Measurements from ENCODE around the gene IL22RA2. TPM values are rescaled to one million over a fixed set of nuclear protein-coding genes. Genes with fewer than 3 reads are reported as not detected.

The IL22RA2 gene
- total and polyA plus RNA-seq, 7 experiments from 2014 or later: not detected

GRCh38 chr6:137171824-137172733, 1.4 kb downstream of the IL22RA2 start:
- ChIA-PET POLR2A (no interaction called here), CTCF (interaction anchor here (0.6 kb wide), 1 partner anchor 525 kb away, joined by 3 read pairs; no protein-coding TSS in a partner anchor)
- H3K4me1 ChIP-seq (ENCODE audit: control insufficient read depth in 2 of 2, insufficient read depth in 2 of 2, low read length in 2 of 2): no peaks in the 10 kb centered on the region
- no peak for DNase-seq
- H3K27me3 Mint-ChIP-seq: peaks cover 0 to 12% (median 0%) of the 10 kb centered on the region in 5 donors
- peaks cover 0 to 21% (median 0%) of the 10 kb centered on the region in 7 donors for H3K4me1 Mint-ChIP-seq
- H3K4me3 ChIP-seq (ENCODE audit: low read length): no peak overlapping the region
- no peak overlapping the region for H3K27ac ChIP-seq (ENCODE audit: low read depth, low read length)
- H3K27ac Mint-ChIP-seq: no peak overlapping the region
- intact Hi-C loops (cut with micrococcal nuclease): no loop called here
- H3K36me3 Mint-ChIP-seq: peaks cover 0 to 14% (median 0%) of the 10 kb centered on the region in 5 donors
- ATAC-seq: no peak
- no peaks in the 10 kb centered on the region for H3K36me3 ChIP-seq (ENCODE audit: control insufficient read depth in 2 of 3, insufficient read depth in 3 of 3, low read length in 3 of 3)
- H3K4me3 Mint-ChIP-seq: no peak overlapping the region
- H3K27me3 ChIP-seq (ENCODE audit: control insufficient read depth in 2 of 2, insufficient read depth in 2 of 2, low read length in 2 of 2): no peaks in the 10 kb centered on the region
- H3K9me3 Mint-ChIP-seq: peaks cover 0 to 11% (median 0%) of the 10 kb centered on the region in 11 donors
- H3K9me3 ChIP-seq (ENCODE audit: control insufficient read depth in 2 of 3, low read length in 3 of 3): no peaks in the 10 kb centered on the region

DNA sequence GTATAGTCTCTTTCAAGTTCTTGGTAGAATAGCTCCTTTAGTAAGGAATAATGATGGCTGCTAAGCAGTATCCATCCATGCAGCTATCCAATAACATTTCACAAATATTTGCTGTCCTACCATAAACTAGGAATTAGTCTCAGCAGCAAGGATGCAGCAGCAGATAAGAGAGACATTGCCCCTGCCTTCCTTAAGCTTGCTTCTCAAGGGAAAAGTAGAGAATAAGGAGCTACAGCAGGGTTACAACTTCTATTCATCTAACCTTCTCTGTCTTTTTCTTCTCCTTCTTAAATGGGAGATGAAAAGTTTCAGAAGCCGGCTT, 2.4 kb downstream of the IL22RA2 start:
- Mint-ChIP-seq H3K4me3 (no peak overlapping the region), H3K9me3 (peaks cover 0 to 13% (median 0%) of the 10 kb centered on the region in 11 donors), H3K27ac (no peak overlapping the region), H3K36me3 (peaks cover 0 to 17% (median 0%) of the 10 kb centered on the region in 5 donors), H3K27me3 (peaks cover 0 to 11% (median 0%) of the 10 kb centered on the region in 5 donors), H3K4me1 (peaks cover 0 to 26% (median 4%) of the 10 kb centered on the region in 7 donors)
- Histone ChIP-seq H3K27me3 (ENCODE audit: control insufficient read depth in 2 of 2, insufficient read depth in 2 of 2, low read length in 2 of 2) (no peaks in the 10 kb centered on the region), H3K27ac (ENCODE audit: low read depth, low read length) (no peak overlapping the region), H3K9me3 (ENCODE audit: control insufficient read depth in 2 of 3, low read length in 3 of 3) (no peaks in the 10 kb centered on the region), H3K4me3 (ENCODE audit: low read length) (no peak overlapping the region), H3K36me3 (ENCODE audit: control insufficient read depth in 2 of 3, insufficient read depth in 3 of 3, low read length in 3 of 3) (no peaks in the 10 kb centered on the region), H3K4me1 (ENCODE audit: control insufficient read depth in 2 of 2, insufficient read depth in 2 of 2, low read length in 2 of 2) (peaks cover 0 to 4% of the 10 kb centered on the region in 2 donors)
- DNase-seq (no peak), ATAC-seq (no peak)
- CTCF ChIA-PET: no interaction called here
- intact Hi-C loops (cut with micrococcal nuclease): no loop called here
- POLR2A ChIA-PET: no interaction called here

GRCh38 chr6:137170266-137171052, 3.0 kb downstream of the IL22RA2 start:
- CTCF ChIA-PET: no interaction called here
- H3K36me3 Mint-ChIP-seq: peaks cover 0 to 19% (median 0%) of the 10 kb centered on the region in 5 donors
- no peak overlapping the region for H3K27ac Mint-ChIP-seq
- DNase-seq (no peak), ATAC-seq (no peak)
- H3K4me1 ChIP-seq (ENCODE audit: control insufficient read depth in 2 of 2, insufficient read depth in 2 of 2, low read length in 2 of 2): peaks cover 0 to 9% of the 10 kb centered on the region in 2 donors
- H3K4me1 Mint-ChIP-seq: peaks cover 2 to 32% (median 7%) of the 10 kb centered on the region in 7 donors
- POLR2A ChIA-PET: no interaction called here
- no peaks in the 10 kb centered on the region for H3K27me3 ChIP-seq (ENCODE audit: control insufficient read depth in 2 of 2, insufficient read depth in 2 of 2, low read length in 2 of 2)
- peaks cover 0 to 14% (median 0%) of the 10 kb centered on the region in 11 donors for H3K9me3 Mint-ChIP-seq
- H3K27me3 Mint-ChIP-seq: peaks cover 0 to 5% (median 0%) of the 10 kb centered on the region in 5 donors
- no peaks in the 10 kb centered on the region for H3K36me3 ChIP-seq (ENCODE audit: control insufficient read depth in 2 of 3, insufficient read depth in 3 of 3, low read length in 3 of 3)
- H3K4me3 ChIP-seq (ENCODE audit: low read length): no peak overlapping the region
- intact Hi-C loops (cut with micrococcal nuclease): no loop called here
- no peak overlapping the region for H3K4me3 Mint-ChIP-seq
- no peaks in the 10 kb centered on the region for H3K9me3 ChIP-seq (ENCODE audit: control insufficient read depth in 2 of 3, low read length in 3 of 3)
- H3K27ac ChIP-seq (ENCODE audit: low read depth, low read length): no peak overlapping the region

- peaks cover 12 to 52% (median 20%) of the 10 kb centered on the region in 7 donors for H3K4me1 Mint-ChIP-seq
- H3K4me3 Mint-ChIP-seq: no peak overlapping the region
- Histone ChIP-seq H3K4me1 (ENCODE audit: control insufficient read depth in 2 of 2, insufficient read depth in 2 of 2, low read length in 2 of 2) (peaks cover 0 to 19% of the 10 kb centered on the region in 2 donors), H3K27ac (ENCODE audit: low read depth, low read length) (no peak overlapping the region), H3K27me3 (ENCODE audit: control insufficient read depth in 2 of 2, insufficient read depth in 2 of 2, low read length in 2 of 2) (no peaks in the 10 kb centered on the region), H3K4me3 (ENCODE audit: low read length) (no peak overlapping the region), H3K36me3 (ENCODE audit: control insufficient read depth in 2 of 3, insufficient read depth in 3 of 3, low read length in 3 of 3) (no peaks in the 10 kb centered on the region), H3K9me3 (ENCODE audit: control insufficient read depth in 2 of 3, low read length in 3 of 3) (no peaks in the 10 kb centered on the region)
- peaks cover 0 to 37% (median 5%) of the 10 kb centered on the region in 5 donors for H3K36me3 Mint-ChIP-seq
- ATAC-seq (no peak), DNase-seq (no peak)
- H3K27me3 Mint-ChIP-seq: peaks cover 0 to 11% (median 5%) of the 10 kb centered on the region in 5 donors
- POLR2A ChIA-PET: interaction anchor here (0.6 kb wide), 1 partner anchor 1549 kb away, joined by 3 read pairs; no protein-coding TSS in a partner anchor
- no peak overlapping the region for H3K27ac Mint-ChIP-seq
- H3K9me3 Mint-ChIP-seq: peaks cover 0 to 26% (median 6%) of the 10 kb centered on the region in 11 donors
- intact Hi-C loops (cut with micrococcal nuclease): loop anchor here in 1 of 2 donors (5.0 kb wide), 1 partner anchor 136 kb away; no protein-coding TSS in a partner anchor
- CTCF ChIA-PET: no interaction called here
Observed at GRCh38 chr6:137167702-137168377, 5.6 kb downstream of the IL22RA2 start.

DNA sequence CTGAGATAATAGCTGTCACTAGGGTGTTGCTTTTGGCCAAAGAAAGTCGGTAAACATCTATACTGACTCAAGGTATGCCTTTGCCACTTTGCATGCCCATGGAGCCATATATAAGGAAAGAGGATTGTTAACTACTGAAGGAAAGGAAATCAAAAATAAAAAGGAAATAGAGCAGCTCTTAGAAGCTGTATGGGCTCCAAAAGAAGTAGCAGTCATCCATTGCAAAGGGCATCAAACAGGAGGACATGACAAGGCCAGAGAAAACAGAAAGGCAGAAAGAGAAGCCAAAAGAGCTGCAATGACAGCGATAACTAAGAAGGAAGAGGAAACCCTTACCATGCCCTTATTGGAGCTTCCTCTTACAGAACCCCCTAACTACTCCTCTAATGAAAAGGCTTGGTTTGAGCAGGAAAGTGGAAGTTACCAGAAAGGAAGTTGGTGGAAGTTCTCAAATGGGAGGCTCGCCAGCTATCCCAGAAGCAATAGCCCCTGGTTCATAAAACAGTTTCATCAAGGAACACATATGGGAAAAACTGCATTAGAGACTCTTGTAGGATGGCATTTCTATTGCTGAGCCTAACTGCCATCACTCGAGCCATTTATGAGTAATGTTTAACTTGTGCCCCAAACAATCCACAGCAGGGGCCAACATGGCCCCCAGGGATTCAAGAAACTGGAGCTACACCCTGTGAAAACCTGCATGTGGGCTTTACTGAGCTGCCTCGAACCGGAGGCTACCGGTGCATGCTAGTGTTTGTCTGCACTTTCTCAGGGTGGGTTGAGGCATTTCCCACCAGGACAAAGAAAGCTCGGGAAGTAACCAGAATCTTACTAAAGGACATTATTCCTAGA, 7.0 kb downstream of the IL22RA2 start:
- H3K9me3 ChIP-seq (ENCODE audit: control insufficient read depth in 2 of 3, low read length in 3 of 3): no peaks in the 10 kb centered on the region
- H3K4me3 ChIP-seq (ENCODE audit: low read length): no peak overlapping the region
- H3K36me3 ChIP-seq (ENCODE audit: control insufficient read depth in 2 of 3, insufficient read depth in 3 of 3, low read length in 3 of 3): no peaks in the 10 kb centered on the region
- H3K4me3 Mint-ChIP-seq: peak overlapping the region in 1 of 10 donors; percentile 5
- DNase-seq (no peak), ATAC-seq (peak; percentile 52)
- intact Hi-C loops (cut with micrococcal nuclease): loop anchor here in 1 of 2 donors (1.0 to 5.0 kb wide), 2 partner anchors 72 to 134 kb away; no protein-coding TSS in a partner anchor
- no peak overlapping the region for H3K27ac ChIP-seq (ENCODE audit: low read depth, low read length)
- peaks cover 12 to 53% (median 18%) of the 10 kb centered on the region in 7 donors for H3K4me1 Mint-ChIP-seq
- H3K27ac Mint-ChIP-seq: peak overlapping the region in 1 of 9 donors; percentile 4
- H3K9me3 Mint-ChIP-seq: peaks cover 0 to 29% (median 6%) of the 10 kb centered on the region in 11 donors
- POLR2A ChIA-PET: interaction anchor here (0.6 kb wide), 1 partner anchor 236 kb away, joined by 4 read pairs; no protein-coding TSS in a partner anchor
- CTCF ChIA-PET: no interaction called here
- peaks cover 0 to 41% (median 5%) of the 10 kb centered on the region in 5 donors for H3K36me3 Mint-ChIP-seq
- H3K27me3 Mint-ChIP-seq: peaks cover 4 to 18% (median 5%) of the 10 kb centered on the region in 5 donors
- H3K4me1 ChIP-seq (ENCODE audit: control insufficient read depth in 2 of 2, insufficient read depth in 2 of 2, low read length in 2 of 2): peaks cover 0 to 19% of the 10 kb centered on the region in 2 donors
- H3K27me3 ChIP-seq (ENCODE audit: control insufficient read depth in 2 of 2, insufficient read depth in 2 of 2, low read length in 2 of 2): peaks cover 0 to under 1% of the 10 kb centered on the region in 2 donors
